Mesenchymal stem cell (in vitro differentiated cells and primary cell): Measurements from ENCODE around the gene PPM1N.
A peak's percentile ranks its signal among the peaks of the same experiment; 100 is the strongest.

Source experiments
- DNase-seq: peaks from one replicate; pipeline ENCODE4 v3.0.0-alpha.2; 2013
- H2AFZ ChIP-seq: one replicate; pipeline ENCODE4 v1.6.1; 2013; ENCODE audit warnings: low read depth, mild to moderate bottlenecking, control low read depth, inconsistent platforms, low read length, moderate library complexity
- H2AK5ac ChIP-seq: 2 replicates; pipeline ENCODE4 v1.6.1; 2013; ENCODE audit warnings: low read length, moderate library complexity, mild to moderate bottlenecking, inconsistent platforms; ENCODE audit not compliant: severe bottlenecking
- H2BK120ac ChIP-seq: one replicate; pipeline ENCODE4 v1.6.1; 2013; ENCODE audit warnings: low read depth, mild to moderate bottlenecking, inconsistent platforms, low read length, moderate library complexity
- H2BK12ac ChIP-seq, 2 experiments: one replicate each; pipeline ENCODE4 v1.6.1; 2013; ENCODE audit warnings: inconsistent platforms in 2 of 2, low read length in 2 of 2, mild to moderate bottlenecking in 2 of 2, moderate library complexity in 2 of 2, control low read depth in 1 of 2
- H2BK15ac ChIP-seq: one replicate; pipeline ENCODE4 v1.6.1; 2013; ENCODE audit warnings: mild to moderate bottlenecking, low read depth, inconsistent platforms; ENCODE audit not compliant: poor library complexity, severe bottlenecking
- H2BK5ac ChIP-seq: 2 replicates; pipeline ENCODE4 v1.6.1; 2013; ENCODE audit warnings: low read depth, mild to moderate bottlenecking, low read length, control low read depth, inconsistent platforms; ENCODE audit not compliant: poor library complexity, severe bottlenecking
- H3K14ac ChIP-seq, 2 experiments: one replicate each; pipeline ENCODE4 v1.6.1; 2013; ENCODE audit warnings: inconsistent platforms in 2 of 2, low read length in 2 of 2, control low read depth in 1 of 2, mild to moderate bottlenecking in 1 of 2, moderate library complexity in 1 of 2
- H3K18ac ChIP-seq, 2 experiments: one replicate each; pipeline ENCODE4 v1.6.1; 2013; ENCODE audit warnings: inconsistent platforms in 2 of 2, low read length in 2 of 2, control low read depth in 1 of 2, low read depth in 1 of 2, mild to moderate bottlenecking in 1 of 2
- H3K23ac ChIP-seq, 2 experiments: one replicate each; pipeline ENCODE4 v1.6.1; 2013; ENCODE audit warnings: inconsistent platforms in 2 of 2, low read length in 2 of 2, mild to moderate bottlenecking in 2 of 2, moderate library complexity in 2 of 2, control low read depth in 1 of 2
- H3K27ac ChIP-seq: 2 replicates; pipeline ENCODE4 v1.5.1; 2013; ENCODE audit warnings: mild to moderate bottlenecking, moderate library complexity, low read length, control low read depth, inconsistent platforms; ENCODE audit not compliant: poor library complexity, severe bottlenecking
- H3K27me3 ChIP-seq, 2 experiments: 2 replicates each; pipeline versions ENCODE4 v1.6.1 to v1.7.0; 2013; ENCODE audit warnings: low read length in 2 of 2, mild to moderate bottlenecking in 2 of 2, moderate library complexity in 2 of 2, control low read depth in 1 of 2, inconsistent platforms in 1 of 2; ENCODE audit not compliant: control insufficient read depth in 1 of 2, insufficient read depth in 1 of 2
- H3K36me3 ChIP-seq, 2 experiments: 2 replicates each; pipeline versions ENCODE4 v1.6.1 to v1.7.0; 2013; ENCODE audit warnings: low read length in 2 of 2, control low read depth in 1 of 2, inconsistent platforms in 1 of 2, low read depth in 1 of 2, mild to moderate bottlenecking in 1 of 2; ENCODE audit not compliant: insufficient read depth in 2 of 2, control insufficient read depth in 1 of 2
- H3K4ac ChIP-seq, 2 experiments: one replicate each; pipeline ENCODE4 v1.6.1; 2013; ENCODE audit warnings: inconsistent platforms in 2 of 2, low read length in 2 of 2, mild to moderate bottlenecking in 2 of 2, moderate library complexity in 2 of 2, control low read depth in 1 of 2, low read depth in 1 of 2
- H3K4me1 ChIP-seq: 2 replicates; pipeline ENCODE4 v1.6.1; 2013; ENCODE audit warnings: low read depth, low read length, control low read depth; ENCODE audit not compliant: control insufficient read depth, insufficient read depth
- H3K4me2 ChIP-seq: 2 replicates; pipeline ENCODE4 v1.6.1; 2013; ENCODE audit warnings: low read length, mild to moderate bottlenecking, inconsistent platforms; ENCODE audit not compliant: poor library complexity, severe bottlenecking
- H3K4me3 ChIP-seq, 2 experiments: 2 replicates each; pipeline versions ENCODE4 v1.5.1 to v1.7.0; 2013; ENCODE audit warnings: low read length in 2 of 2, mild to moderate bottlenecking in 2 of 2, control low read depth in 1 of 2, low read depth in 1 of 2; ENCODE audit not compliant: insufficient read depth in 1 of 2
- H3K79me1 ChIP-seq: replicated peaks from 2 replicates; pipeline ENCODE4 v1.6.1; 2013; ENCODE audit warnings: mild to moderate bottlenecking, control low read depth, low read length, inconsistent platforms; ENCODE audit not compliant: poor library complexity, severe bottlenecking
- H3K9ac ChIP-seq: 2 replicates; pipeline ENCODE4 v1.7.0; 2013; ENCODE audit warnings: mild to moderate bottlenecking, low read length, moderate library complexity
- H3K9me3 ChIP-seq: 2 replicates; pipeline ENCODE4 v1.7.0; 2013; ENCODE audit warnings: mild to moderate bottlenecking, low read length; ENCODE audit not compliant: control insufficient read depth
- H4K8ac ChIP-seq: one replicate; pipeline ENCODE4 v1.6.1; 2013; ENCODE audit warnings: inconsistent platforms, mild to moderate bottlenecking, low read length, moderate library complexity
- H4K91ac ChIP-seq: one replicate; pipeline ENCODE4 v1.6.1; 2013; ENCODE audit warnings: mild to moderate bottlenecking, low read length, inconsistent platforms
- WGBS: methylation state at CpG from one replicate; pipeline ENCODE4 v1.1.7; 2013; ENCODE audit warnings: mixed read lengths; 5-methylcytosine and 5-hydroxymethylcytosine counted together

PPM1N gene

DNA sequence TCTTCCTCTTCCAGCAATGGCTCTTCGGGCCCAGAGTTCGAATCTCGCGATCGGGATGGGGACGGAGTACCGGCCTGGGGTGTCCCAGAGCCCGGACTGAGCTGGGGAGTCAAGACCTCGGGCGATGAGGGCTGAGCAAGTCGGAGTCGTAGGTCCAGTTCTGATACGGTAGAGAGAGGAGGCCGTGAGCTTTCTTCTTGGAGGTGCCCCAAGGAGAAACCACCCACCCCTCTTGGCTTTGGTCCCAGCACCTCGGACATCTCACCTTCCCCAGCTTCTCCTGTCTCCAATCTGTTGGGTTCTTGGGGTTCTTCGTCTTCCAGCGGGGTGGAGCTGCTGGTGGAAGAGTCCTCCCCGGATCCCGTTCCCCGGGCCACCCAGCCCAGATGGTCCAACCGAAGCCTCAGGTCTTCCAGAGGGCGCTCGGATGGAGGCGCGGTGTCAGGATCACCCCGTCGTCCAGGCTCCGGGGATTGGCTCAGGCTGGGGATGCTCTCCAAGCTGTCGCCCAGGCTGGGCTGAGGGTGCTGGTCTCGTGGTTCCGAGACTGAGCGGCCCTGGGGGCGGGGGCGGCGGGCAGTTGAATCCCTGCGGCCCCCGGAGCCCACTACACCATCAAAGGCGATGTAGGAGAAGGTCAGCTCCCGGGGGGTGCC, 3.9 kb upstream of the PPM1N start:
- H2BK5ac ChIP-seq = no peak overlapping the region
- H3K27ac ChIP-seq = no peak overlapping the region
- no peak overlapping the region for H2BK15ac ChIP-seq
- H3K9ac ChIP-seq = no peak overlapping the region
- H3K4me3 ChIP-seq = no peak overlapping the region
- no peak for DNase-seq
- WGBS = 96% methylated on average over 39 of the region's 39 CpGs
- no peak overlapping the region for H3K4ac ChIP-seq
- no peak overlapping the region for H2AFZ ChIP-seq
- no peak overlapping the region for H3K18ac ChIP-seq
- no peak overlapping the region for H4K8ac ChIP-seq
- H3K4me1 ChIP-seq = peaks cover 26% of the 10 kb centered on the region
- no peak overlapping the region for H3K23ac ChIP-seq
- no peak overlapping the region for H4K91ac ChIP-seq
- peaks cover 0 to 7% of the 10 kb centered on the region in 2 experiments for H3K36me3 ChIP-seq
- no peak overlapping the region for H3K4me2 ChIP-seq
- H3K14ac ChIP-seq = no peak overlapping the region
- no peaks in the 10 kb centered on the region for H3K9me3 ChIP-seq
- H2AK5ac ChIP-seq = no peak overlapping the region
- no peaks in the 10 kb centered on the region for H3K79me1 ChIP-seq
- H3K27me3 ChIP-seq = peaks cover 25 to 28% of the 10 kb centered on the region in 2 experiments
- H2BK12ac ChIP-seq = no peak overlapping the region
- no peak overlapping the region for H2BK120ac ChIP-seq

DNA sequence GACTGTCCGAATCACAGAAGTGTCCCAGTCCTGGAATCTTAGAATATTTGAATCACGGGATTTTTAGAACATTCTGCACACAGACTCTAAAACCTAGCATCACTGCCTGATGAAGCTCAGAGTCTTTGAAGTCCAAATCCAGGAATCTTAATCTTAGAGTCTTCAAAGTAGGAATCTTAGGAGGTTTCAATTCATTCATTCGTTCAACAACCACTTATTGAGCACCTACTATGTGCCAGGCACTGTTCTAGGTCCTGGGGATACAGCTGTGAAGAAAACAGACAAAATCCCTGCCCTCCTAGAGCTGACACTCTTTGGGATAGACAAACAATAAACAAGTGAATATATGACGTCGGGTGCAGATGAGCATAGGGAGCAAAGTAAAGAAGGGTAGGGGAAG, 3.1 kb upstream of the PPM1N start:
- Histone ChIP-seq H3K79me1 (no peaks in the 10 kb centered on the region), H3K18ac (no peak overlapping the region), H2BK15ac (no peak overlapping the region), H2AK5ac (no peak overlapping the region), H3K14ac (no peak overlapping the region), H3K9me3 (no peaks in the 10 kb centered on the region), H3K9ac (no peak overlapping the region), H3K4me2 (no peak overlapping the region), H2AFZ (no peak overlapping the region), H2BK5ac (no peak overlapping the region), H4K8ac (no peak overlapping the region), H3K4me1 (peaks cover 26% of the 10 kb centered on the region), H2BK120ac (no peak overlapping the region), H3K27me3 (peaks cover 31 to 35% of the 10 kb centered on the region in 2 experiments), H3K4ac (no peak overlapping the region), H4K91ac (no peak overlapping the region), H3K36me3 (peaks cover 0 to 7% of the 10 kb centered on the region in 2 experiments), H3K4me3 (no peak overlapping the region), H2BK12ac (no peak overlapping the region), H3K23ac (no peak overlapping the region), H3K27ac (no peak overlapping the region)
- no peak for DNase-seq
- WGBS = 94% methylated on average over 5 of the region's 5 CpGs

DNA sequence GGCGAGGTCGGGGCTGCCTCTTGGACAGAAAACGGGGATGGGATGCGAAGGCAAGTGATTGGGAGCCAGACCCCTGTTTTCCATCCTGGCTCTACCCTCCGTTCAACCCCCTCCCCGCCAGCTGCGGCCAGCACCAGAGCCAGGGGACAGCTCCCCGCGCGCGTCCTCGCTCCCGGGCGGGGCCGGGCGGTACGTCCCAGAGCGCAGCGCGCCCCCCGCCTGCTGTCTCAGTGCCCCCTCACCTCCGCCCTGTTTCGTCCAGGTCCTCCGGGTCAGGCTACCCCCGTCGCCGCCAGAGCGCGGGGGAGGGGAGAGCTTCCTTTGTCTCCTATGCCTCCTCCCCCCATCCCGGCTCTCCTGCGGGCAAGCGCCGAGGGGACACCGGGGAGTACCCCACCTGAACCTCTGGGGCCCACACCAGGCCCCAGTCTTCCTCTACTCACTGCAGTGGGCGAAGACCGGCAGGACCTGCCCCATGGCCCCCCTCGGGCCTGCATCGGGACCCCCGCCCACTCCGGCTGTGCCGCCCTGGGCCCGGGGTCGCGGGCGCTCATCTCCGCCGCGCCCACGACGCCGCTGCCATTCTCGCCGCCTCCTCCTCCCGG, 1.8 kb upstream of the PPM1N start:
- no peak overlapping the region for H2AK5ac ChIP-seq
- peak overlapping the region; percentile 65 for H3K9ac ChIP-seq
- H4K91ac ChIP-seq = no peak overlapping the region
- peaks cover 31 to 35% of the 10 kb centered on the region in 2 experiments for H3K27me3 ChIP-seq
- H4K8ac ChIP-seq = no peak overlapping the region
- no peak overlapping the region for H3K18ac ChIP-seq
- H3K79me1 ChIP-seq = no peaks in the 10 kb centered on the region
- H2BK12ac ChIP-seq = no peak overlapping the region
- H3K14ac ChIP-seq = no peak overlapping the region
- H3K4ac ChIP-seq = peak overlapping the region in 1 of 2 experiments; percentile 53
- no peak overlapping the region for H2BK5ac ChIP-seq
- under 1% methylated on average over 44 of the region's 54 CpGs for WGBS
- H3K36me3 ChIP-seq = peaks cover 0 to 7% of the 10 kb centered on the region in 2 experiments
- no peaks in the 10 kb centered on the region for H3K9me3 ChIP-seq
- peak overlapping the region; percentile 70 for H2BK15ac ChIP-seq
- no peak overlapping the region for H3K27ac ChIP-seq
- H3K4me3 ChIP-seq = peak overlapping the region; percentile 70 to 81
- peak overlapping the region; percentile 69 for H2AFZ ChIP-seq
- DNase-seq = peak; percentile 43
- H3K4me1 ChIP-seq = peaks cover 26% of the 10 kb centered on the region
- H2BK120ac ChIP-seq = no peak overlapping the region
- H3K4me2 ChIP-seq = peak overlapping the region; percentile 99
- H3K23ac ChIP-seq = no peak overlapping the region

DNA sequence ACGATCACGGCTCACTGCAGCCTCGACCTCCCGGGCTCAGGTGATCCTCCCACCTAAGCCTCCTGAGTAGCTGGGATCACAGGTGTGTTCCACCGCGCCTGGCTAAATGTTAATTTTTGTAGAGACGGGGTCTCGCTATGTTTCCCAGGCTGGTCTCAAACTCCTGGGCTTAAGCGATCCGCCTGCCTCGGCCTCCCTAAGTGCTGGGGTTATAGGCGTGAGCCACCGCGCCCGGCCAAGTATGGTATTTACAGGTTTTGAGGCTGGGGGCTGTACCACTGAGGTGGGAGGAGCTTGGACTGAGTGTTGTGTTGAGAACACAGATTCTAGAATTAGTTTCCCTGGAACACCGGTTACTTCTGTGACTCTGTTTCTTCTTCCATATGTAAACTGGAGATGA, 452 bp upstream of the PPM1N start:
- H3K27ac ChIP-seq = no peak overlapping the region
- no peak overlapping the region for H2BK5ac ChIP-seq
- H3K14ac ChIP-seq = no peak overlapping the region
- WGBS = 29% methylated on average over 15 of the region's 16 CpGs
- H3K9me3 ChIP-seq = no peaks in the 10 kb centered on the region
- H3K4me2 ChIP-seq = no peak overlapping the region
- H2AK5ac ChIP-seq = no peak overlapping the region
- H2BK120ac ChIP-seq = no peak overlapping the region
- H3K4me1 ChIP-seq = peaks cover 23% of the 10 kb centered on the region
- H3K27me3 ChIP-seq = peaks cover 31 to 39% of the 10 kb centered on the region in 2 experiments
- no peak overlapping the region for H4K91ac ChIP-seq
- no peak overlapping the region for H3K4me3 ChIP-seq
- H3K79me1 ChIP-seq = no peaks in the 10 kb centered on the region
- no peak overlapping the region for H2AFZ ChIP-seq
- H2BK15ac ChIP-seq = no peak overlapping the region
- peaks cover 0 to 7% of the 10 kb centered on the region in 2 experiments for H3K36me3 ChIP-seq
- no peak overlapping the region for H3K9ac ChIP-seq
- H3K23ac ChIP-seq = no peak overlapping the region
- no peak for DNase-seq
- no peak overlapping the region for H3K4ac ChIP-seq
- H3K18ac ChIP-seq = no peak overlapping the region
- H4K8ac ChIP-seq = no peak overlapping the region
- no peak overlapping the region for H2BK12ac ChIP-seq
